Mesothelial cell of epicardium (in vitro differentiated cells): ENCODE measurements around the gene EWSR1. TPM values are rescaled to one million over a fixed set of nuclear protein-coding genes. Genes with fewer than 3 reads are reported as not detected.
"Not testable (repeated sequence)": the region's sequence is repeated elsewhere in the genome, so short reads cannot be mapped to it uniquely, and the experiment has no call there.

Source experiments
- DNase-seq, 2 experiments: peaks; one replicate each; pipeline ENCODE4 v3.0.0; 2021; ENCODE audit warnings: low spot score in 2 of 2; ENCODE audit not compliant: unreplicated experiment in 2 of 2
- H3K27ac Mint-ChIP-seq: 2 replicates; pipeline ENCODE4 v1.8.0; 2021; ENCODE audit warnings: mixed read lengths
- H3K27me3 Mint-ChIP-seq: 2 replicates; pipeline ENCODE4 v1.8.0; 2021; ENCODE audit warnings: low read depth, mixed read lengths
- H3K36me3 Mint-ChIP-seq: 2 replicates; pipeline ENCODE4 v1.8.0; 2021; ENCODE audit warnings: mixed read lengths
- H3K4me1 Mint-ChIP-seq: 2 replicates; pipeline ENCODE4 v1.8.0; 2021; ENCODE audit warnings: mixed read lengths
- H3K4me3 Mint-ChIP-seq: 2 replicates; pipeline ENCODE4 v1.8.0; 2021; ENCODE audit warnings: mild to moderate bottlenecking, moderate library complexity, mixed read lengths
- H3K9me3 Mint-ChIP-seq: 2 replicates; pipeline ENCODE4 v1.8.0; 2021; ENCODE audit warnings: mixed read lengths
- CTCF ChIP-seq: fragments of 200-600 bp; sonication (generic); IDR thresholded peaks from one replicate; pipeline ENCODE4 v1.5.0; 2021; ENCODE audit warnings: antibody characterized with exemption; ENCODE audit not compliant: unreplicated experiment
- total RNA-seq: library from RNA; stranded (reverse); gene quantifications from 3 replicates; pipeline ENCODE4 v1.2.1, GENCODE V29; 2021

EWSR1 gene
- total RNA-seq, 1 donor from 2014 or later = 381 TPM

DNA sequence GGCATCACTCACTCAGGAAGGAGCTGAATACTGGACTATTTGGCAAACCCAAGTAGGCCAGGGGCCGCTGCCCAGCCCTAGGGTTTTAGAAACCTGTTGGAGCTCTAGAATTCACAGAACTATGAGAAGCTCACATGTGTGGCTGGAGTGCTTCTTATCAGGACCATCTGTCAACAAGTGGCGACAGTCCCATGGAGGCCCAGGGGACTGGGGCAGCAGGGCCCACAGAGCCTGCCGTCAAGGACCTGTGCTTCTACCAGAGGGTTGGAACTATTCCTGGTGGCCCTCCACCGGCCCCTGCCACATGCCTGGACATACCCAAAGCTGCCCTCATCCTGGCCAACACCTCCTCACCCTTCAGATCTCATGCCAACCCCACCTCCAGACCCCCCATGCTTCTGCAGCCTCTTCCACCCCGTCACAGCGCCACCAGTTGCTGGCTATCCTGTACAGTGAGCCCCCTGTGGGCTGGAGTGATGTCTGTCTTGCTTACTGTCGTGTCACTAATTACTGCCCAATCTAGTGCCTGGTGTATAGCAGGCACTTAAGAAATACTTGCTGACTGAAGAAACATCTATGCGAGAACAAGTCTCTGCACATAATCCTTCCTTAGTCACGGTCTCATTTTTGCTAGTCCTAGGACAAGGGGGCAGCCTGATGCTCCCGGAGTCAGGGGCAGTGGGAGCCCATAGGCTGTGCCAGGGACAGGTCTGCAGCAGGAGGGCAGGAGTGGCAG lies 74.7 kb downstream of the EWSR1 start:
- no peaks in the 10 kb centered on the region for H3K9me3 Mint-ChIP-seq
- no peaks in the 10 kb centered on the region for H3K27me3 Mint-ChIP-seq
- TF ChIP-seq CTCF = no peak
- no peak for DNase-seq
- peaks cover 31% of the 10 kb centered on the region for H3K36me3 Mint-ChIP-seq
- no peak overlapping the region for H3K4me3 Mint-ChIP-seq
- peak overlapping the region; percentile 61 for H3K27ac Mint-ChIP-seq
- peaks cover 20% of the 10 kb centered on the region for H3K4me1 Mint-ChIP-seq

DNA sequence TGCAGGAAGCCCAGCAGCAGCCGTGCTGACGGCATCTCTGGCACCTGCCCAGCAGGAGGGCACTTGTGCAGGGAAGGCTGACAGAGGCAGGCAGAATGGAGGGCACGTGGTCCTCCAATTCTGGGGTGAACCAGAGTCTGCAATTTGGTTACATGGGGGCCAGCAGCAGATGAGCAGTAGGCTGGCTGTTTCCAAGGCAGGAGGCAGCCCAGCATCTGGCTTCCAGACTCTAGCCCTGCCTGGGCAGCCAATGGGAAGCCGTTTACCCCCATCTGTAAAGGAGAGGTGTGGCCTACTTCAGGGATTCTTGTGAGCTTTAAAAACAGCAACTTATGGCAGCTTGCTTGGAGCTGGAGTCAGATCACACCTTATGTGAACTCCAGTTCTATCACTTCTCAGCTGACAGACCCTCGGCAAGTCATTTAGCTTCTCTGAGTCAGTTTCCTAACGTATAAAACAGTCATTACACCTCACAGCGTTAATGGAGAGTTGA lies 75.3 kb downstream of the EWSR1 start:
- H3K4me3 Mint-ChIP-seq = no peak overlapping the region
- H3K9me3 Mint-ChIP-seq = no peaks in the 10 kb centered on the region
- H3K4me1 Mint-ChIP-seq = peaks cover 20% of the 10 kb centered on the region
- no peak for TF ChIP-seq CTCF
- H3K27ac Mint-ChIP-seq = peak overlapping the region; percentile 61
- H3K27me3 Mint-ChIP-seq = no peaks in the 10 kb centered on the region
- H3K36me3 Mint-ChIP-seq = peaks cover 31% of the 10 kb centered on the region
- no peak for DNase-seq

- Mint-ChIP-seq H3K4me1 (peaks cover 20% of the 10 kb centered on the region), H3K4me3 (no peak overlapping the region), H3K9me3 (no peaks in the 10 kb centered on the region), H3K27me3 (no peaks in the 10 kb centered on the region), H3K36me3 (peaks cover 27% of the 10 kb centered on the region), H3K27ac (peak overlapping the region; percentile 71)
- DNase-seq = peak in 1 of 2 experiments; percentile 66
- TF ChIP-seq CTCF = no peak
Measured at GRCh38 chr22:29344137-29344536, 76.1 kb downstream of the EWSR1 start.

- not testable (repeated sequence) for H3K9me3 Mint-ChIP-seq, H3K27me3 Mint-ChIP-seq, H3K4me3 Mint-ChIP-seq, DNase-seq, H3K27ac Mint-ChIP-seq
- peaks cover 21% of the 10 kb centered on the region for H3K36me3 Mint-ChIP-seq
- peaks cover 20% of the 10 kb centered on the region for H3K4me1 Mint-ChIP-seq
Measured at GRCh38 chr22:29344889-29345288, 76.8 kb downstream of the EWSR1 start.

DNA sequence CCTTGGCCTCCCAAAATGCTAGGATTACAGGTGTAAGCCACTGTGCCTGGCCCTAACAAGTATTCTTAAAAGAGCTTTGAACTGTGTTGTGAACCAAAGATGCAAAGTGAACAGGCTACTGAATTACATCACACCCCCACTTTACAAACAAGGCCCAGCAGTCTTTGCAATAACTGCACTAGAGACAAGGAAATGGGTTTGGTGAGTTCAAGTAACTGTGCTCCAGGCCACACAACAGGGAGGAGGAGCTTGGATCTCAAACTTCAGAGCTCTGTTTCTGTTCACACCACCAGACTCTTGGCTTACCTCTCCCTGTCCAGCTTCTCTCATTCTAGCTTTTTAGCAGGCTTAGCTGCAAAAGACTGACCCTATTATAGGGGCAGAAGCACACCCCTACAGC lies 77.9 kb downstream of the EWSR1 start:
- H3K4me1 Mint-ChIP-seq = peaks cover 20% of the 10 kb centered on the region
- H3K9me3 Mint-ChIP-seq = no peaks in the 10 kb centered on the region
- no peak for DNase-seq
- no peak overlapping the region for H3K27ac Mint-ChIP-seq
- no peak overlapping the region for H3K4me3 Mint-ChIP-seq
- no peaks in the 10 kb centered on the region for H3K27me3 Mint-ChIP-seq
- TF ChIP-seq CTCF = no peak
- H3K36me3 Mint-ChIP-seq = peaks cover 21% of the 10 kb centered on the region

GRCh38 chr22:29346659-29347058 lies 78.6 kb downstream of the EWSR1 start:
- no peak overlapping the region for H3K27ac Mint-ChIP-seq
- no peak for TF ChIP-seq CTCF
- H3K27me3 Mint-ChIP-seq = no peaks in the 10 kb centered on the region

More at GRCh38 chr22:29346659-29347058, 78.6 kb downstream of the EWSR1 start:
- Mint-ChIP-seq H3K9me3 (no peaks in the 10 kb centered on the region), H3K4me3 (no peak overlapping the region), H3K4me1 (peaks cover 20% of the 10 kb centered on the region), H3K36me3 (peaks cover 22% of the 10 kb centered on the region)
- DNase-seq = no peak
